Thyroid gland (tissue), 4 donors: ENCODE data around the gene TMEM132C.

ENCODE experiments used
- CTCF ChIP-seq, 6 experiments: fragments of 200-600 bp in 3 of 6; fragments of 450-650 bp in 3 of 6; sonication (generic) in 3 of 6; IDR thresholded peaks; one replicate each; pipeline ENCODE4 v1.5.1; 2016 to 2019; ENCODE audit warnings: antibody characterized with exemption in 6 of 6, mild to moderate bottlenecking in 2 of 6, inconsistent platforms in 1 of 6, moderate library complexity in 1 of 6
- POLR2A ChIP-seq, 2 donors: fragments of 450-650 bp; IDR thresholded peaks; one replicate each; pipeline ENCODE4 v1.6.1; 2017; ENCODE audit warnings: antibody characterized with exemption in 2 of 2, mild to moderate bottlenecking in 2 of 2, moderate library complexity in 1 of 2

DNA sequence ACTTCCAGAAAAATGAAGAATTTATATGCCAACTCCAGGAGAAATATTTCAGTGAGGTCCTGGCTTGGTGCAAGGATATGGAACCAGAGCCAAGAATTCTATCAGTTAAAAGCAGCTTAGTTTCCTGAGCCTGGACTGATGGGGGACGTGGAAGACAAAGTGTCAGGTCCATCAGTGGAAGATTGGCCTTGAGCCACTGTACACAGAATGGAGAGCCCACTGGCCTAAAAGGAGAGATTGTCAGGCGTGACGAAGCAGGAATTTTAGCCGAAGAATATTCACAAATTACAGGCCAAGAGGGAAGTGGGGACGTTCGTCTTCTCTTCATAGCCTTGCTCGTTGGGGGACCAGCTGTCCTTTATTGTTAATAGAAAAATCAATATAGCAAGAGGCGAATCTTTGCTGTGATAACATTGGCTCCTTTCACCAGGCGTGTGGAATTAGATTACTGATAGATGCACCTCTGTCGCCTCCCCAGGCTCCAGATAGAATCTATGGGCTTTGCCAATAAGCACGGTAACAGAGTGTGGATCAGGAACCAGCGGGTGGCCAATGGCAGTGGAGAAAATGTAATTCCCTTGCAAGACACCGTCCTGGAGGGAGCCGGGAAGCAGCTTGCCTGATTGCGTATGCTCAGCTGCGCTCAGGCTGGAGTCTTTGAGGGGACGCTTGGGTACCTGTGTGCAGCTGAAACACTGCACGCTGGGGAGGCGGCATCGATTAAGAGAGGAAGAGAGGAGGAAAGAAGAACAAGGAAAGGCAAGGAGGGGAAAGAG is 56.4 kb downstream of the TMEM132C start:
- TF ChIP-seq POLR2A (IDR thresholded peaks at IDR 0.05), result no peak
- TF ChIP-seq CTCF (IDR thresholded peaks at IDR 0.05), result no peak
